LNCAP (cell line): Measurements from ENCODE around the gene FZD2.

Experiments
- TF ChIP-seq, protein P1 (sequence below): fragments of 450-650 bp; IDR thresholded peaks from 2 replicates; pipeline ENCODE4 v1.5.1; 2017; ENCODE audit warnings: mild to moderate bottlenecking

Gene FZD2

DNA sequence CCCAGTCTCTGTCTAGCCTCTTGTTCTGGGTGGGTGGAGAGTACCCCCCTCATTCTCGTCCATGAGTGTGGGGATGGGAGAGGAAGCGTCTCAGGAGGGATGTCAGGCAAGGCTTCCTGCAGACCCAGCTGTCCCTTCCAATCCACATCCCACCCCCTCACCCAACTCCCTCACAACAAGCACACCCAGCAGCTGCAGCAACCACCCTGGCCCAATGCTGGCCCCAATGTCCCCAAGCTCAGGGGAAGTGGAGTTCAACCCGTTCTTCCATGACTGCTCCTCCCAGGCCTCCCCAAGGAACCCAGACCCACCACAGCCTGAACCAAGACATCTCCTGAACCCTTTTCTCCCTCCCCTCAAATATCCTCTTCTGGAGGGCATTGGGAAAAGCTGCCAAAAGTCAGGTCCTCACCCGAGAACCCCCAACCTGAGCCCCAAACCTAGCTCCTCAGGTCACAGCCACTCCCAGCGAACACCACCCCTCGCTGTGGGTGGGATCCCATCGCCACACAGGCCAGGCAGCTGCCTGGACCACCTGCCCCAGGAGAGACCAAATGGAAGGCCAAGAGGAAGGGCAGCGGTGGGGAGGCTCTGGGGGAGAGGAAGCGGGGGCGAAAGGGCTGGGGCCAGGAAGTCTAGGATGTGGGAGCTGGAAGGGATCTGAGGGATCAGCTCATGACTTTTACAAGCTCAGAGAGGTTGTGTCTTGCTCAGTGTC, 47.6 kb downstream of the FZD2 start:
- TF ChIP-seq, protein P1, sequence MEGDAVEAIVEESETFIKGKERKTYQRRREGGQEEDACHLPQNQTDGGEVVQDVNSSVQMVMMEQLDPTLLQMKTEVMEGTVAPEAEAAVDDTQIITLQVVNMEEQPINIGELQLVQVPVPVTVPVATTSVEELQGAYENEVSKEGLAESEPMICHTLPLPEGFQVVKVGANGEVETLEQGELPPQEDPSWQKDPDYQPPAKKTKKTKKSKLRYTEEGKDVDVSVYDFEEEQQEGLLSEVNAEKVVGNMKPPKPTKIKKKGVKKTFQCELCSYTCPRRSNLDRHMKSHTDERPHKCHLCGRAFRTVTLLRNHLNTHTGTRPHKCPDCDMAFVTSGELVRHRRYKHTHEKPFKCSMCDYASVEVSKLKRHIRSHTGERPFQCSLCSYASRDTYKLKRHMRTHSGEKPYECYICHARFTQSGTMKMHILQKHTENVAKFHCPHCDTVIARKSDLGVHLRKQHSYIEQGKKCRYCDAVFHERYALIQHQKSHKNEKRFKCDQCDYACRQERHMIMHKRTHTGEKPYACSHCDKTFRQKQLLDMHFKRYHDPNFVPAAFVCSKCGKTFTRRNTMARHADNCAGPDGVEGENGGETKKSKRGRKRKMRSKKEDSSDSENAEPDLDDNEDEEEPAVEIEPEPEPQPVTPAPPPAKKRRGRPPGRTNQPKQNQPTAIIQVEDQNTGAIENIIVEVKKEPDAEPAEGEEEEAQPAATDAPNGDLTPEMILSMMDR = no peak

DNA sequence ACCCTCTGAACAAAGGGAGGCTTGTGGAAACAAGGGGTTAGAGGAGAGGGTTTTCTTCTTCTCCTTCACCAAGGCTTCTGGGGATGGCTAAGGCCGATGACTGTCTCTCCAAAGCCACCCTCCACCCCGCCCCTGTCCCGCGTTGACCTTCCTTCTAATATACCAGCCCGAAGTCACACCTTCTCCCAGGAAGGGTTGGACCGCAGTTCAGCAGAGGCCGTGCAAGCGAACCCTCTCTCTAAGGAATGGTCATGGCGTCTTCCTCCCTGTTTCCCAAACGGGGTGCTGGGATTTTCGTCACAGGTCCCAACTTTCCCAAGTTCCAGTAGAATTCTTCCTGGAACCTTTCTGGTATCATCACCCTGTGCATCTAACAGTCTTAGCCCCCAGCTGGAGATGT, 49.4 kb downstream of the FZD2 start:
- TF ChIP-seq, protein P1 = no peak

DNA sequence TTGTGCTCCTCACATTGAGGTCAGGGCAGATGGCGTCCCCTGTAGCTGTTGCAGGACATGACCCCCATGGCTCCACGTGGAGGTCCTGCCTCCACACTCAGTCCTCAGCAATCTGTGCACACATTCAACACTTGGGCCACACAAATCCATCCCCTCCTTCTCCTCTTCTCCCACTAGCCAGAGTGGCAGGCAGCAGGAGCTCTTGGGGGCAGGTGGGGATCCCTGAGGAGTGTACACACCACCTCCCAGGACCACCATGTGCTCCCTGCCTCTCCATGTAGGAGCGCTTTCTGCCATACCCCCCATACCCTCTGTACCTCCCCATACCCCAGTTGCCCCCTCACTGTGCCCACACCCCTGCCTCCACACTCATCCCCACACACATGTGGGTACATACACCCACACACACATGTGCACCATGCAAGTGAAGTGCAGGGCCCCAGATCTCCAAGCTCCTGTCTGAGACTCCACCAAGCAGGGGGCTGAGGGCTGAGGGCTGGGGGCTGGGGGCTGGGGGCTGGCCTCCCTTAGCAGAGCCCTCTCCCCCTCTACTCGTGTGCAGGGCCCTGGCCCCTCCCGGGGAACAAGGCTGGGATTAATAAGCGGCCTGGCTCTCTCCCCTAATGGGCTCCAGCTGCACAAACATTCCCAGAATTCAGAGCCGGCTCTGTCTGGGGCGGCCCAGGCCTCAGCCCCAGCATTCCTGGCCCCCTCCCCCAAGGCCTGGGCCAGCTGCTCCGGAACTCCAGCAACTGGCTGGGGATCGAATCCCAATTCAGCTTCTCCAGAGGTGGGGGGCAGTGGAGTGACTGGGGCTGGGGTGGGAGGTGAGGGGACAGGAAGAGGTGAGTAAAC, 50.8 kb downstream of the FZD2 start:
- TF ChIP-seq, protein P1 = no peak

DNA sequence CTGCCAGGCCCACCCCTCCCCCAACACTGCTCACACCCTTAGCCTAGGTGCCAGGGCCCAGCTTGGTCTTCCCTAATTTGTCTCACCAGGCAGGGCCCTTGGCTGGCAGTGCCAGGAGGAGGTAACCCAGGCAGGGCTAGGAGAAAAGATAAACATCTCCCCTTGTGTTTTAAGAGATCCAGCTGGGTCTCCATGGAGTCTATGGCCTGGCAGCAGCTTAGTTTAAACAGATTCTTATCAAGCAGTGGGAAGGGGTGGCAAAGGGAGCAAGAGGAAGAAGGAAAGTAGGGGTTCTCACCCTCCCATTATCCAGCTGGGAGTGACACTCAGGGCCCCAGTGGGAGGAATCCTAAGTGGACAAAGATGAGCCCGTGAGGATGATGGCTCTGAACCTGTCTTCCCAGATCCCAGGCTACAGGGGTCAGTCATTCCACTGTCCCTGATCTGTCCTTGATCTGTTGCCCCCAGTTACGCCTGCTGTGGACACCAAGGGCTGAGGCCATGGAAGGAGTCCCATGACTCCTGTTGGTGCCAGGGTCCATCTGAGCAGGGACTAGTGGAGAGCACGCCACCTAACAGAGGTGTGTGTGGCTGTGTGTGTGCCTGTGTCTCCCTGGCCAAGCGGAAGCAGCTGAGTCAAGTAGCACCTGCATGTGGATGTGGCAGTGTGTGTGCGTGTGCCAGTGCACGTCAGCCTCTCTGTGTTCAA, 51.6 kb downstream of the FZD2 start:
- TF ChIP-seq, protein P1 = no peak

DNA sequence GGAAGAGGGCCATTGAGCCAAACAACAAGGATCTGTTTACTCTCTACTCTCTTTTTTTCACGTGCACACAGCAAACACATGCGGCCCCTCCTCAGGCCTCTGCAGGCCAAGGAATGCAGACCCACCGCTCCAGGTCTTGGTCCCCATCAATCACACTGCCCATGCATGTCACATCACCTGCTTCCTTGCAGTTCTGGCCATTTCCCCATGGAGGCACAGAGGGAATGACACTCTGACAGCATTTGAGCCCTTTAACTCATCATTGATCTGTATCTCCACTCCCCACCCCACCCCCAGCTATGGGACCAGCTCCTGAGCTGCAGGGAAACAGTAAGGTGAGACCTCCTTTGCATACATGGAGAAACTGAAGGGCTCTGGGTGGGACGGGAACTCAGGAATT, 53.0 kb downstream of the FZD2 start:
- TF ChIP-seq, protein P1 = no peak
